Measurements from ENCODE around the gene SNCAIP. TPM values are rescaled to one million over a fixed set of nuclear protein-coding genes. Genes with fewer than 3 reads are reported as not detected.

The SNCAIP gene
- total and polyA plus RNA-seq, 9 of the 15 experiments (the other 6 are each of a cell fraction or from before 2014, with no cell fraction given) = 0.04 TPM; not detected in 8

GRCh38 chr5:122319897-122320296, 7.9 kb downstream of the SNCAIP start:
- no peak for TF ChIP-seq PTBP1 (IDR thresholded peaks at IDR 0.05; ENCODE audit: low read depth, low read length)
- TF ChIP-seq MAFK (IDR thresholded peaks at IDR 0.05; ENCODE audit: low read length) = no peak
- no TSS peak for BruUV-seq (replicated peaks)
- Histone ChIP-seq H3K4me3 (no peak overlapping the region), H3K9me3 (replicated peaks; ENCODE audit: control insufficient read depth, insufficient read depth, low read depth, low read length) (no peaks in the 10 kb centered on the region), H3K4me2 (ENCODE audit: insufficient read depth, low read length) (no peak overlapping the region), H4K20me1 (replicated peaks; ENCODE audit: control insufficient read depth, insufficient read depth, low read length) (no peaks in the 10 kb centered on the region), H3K79me2 (ENCODE audit: control insufficient read depth, insufficient read depth, low read length) (no peaks in the 10 kb centered on the region), H2AFZ (ENCODE audit: low read depth, low read length) (no peak overlapping the region), H3K27ac (ENCODE audit: extremely low read depth, low read depth, low read length) (no peak overlapping the region), H3K9ac (ENCODE audit: insufficient read depth in 1 of 2, low read depth in 2 of 2, low read length in 2 of 2) (no peak overlapping the region), H3K9me1 (ENCODE audit: control insufficient read depth, insufficient read depth, low read length) (no peaks in the 10 kb centered on the region), H3K36me3 (ENCODE audit: control insufficient read depth, insufficient read depth, low read length) (no peaks in the 10 kb centered on the region), H3K4me1 (replicated peaks in 1 of 2; ENCODE audit: control insufficient read depth in 2 of 2, insufficient read depth in 2 of 2, low read length in 2 of 2) (no peaks in the 10 kb centered on the region), H3K27me3 (ENCODE audit: control insufficient read depth in 2 of 2, insufficient read depth in 2 of 2, low read length in 2 of 2) (no peaks in the 10 kb centered on the region)
- no peak for ATAC-seq
- POLR2A ChIA-PET = no interaction called here
- CTCF ChIA-PET (ENCODE audit: low intra/inter-chr PET ratio) = no interaction called here
- WGBS (ENCODE audit: insufficient coverage, low coverage, missing lambda C conversion rate) = 3% methylated on average over 2 of the region's 2 CpGs
- in situ Hi-C loops (cut with MboI) = no loop called here
- intact Hi-C loops (cut with micrococcal nuclease) = no loop called here
- DNase-seq (ENCODE audit: extremely low read depth in 1 of 4, low spot score in 3 of 4) = no peak
- FAIRE-seq = no peak

GRCh38 chr5:122321921-122322320, 9.9 kb downstream of the SNCAIP start:
- ChIA-PET CTCF (ENCODE audit: low intra/inter-chr PET ratio) (no interaction called here), POLR2A (no interaction called here)
- H3K4me2 ChIP-seq (ENCODE audit: insufficient read depth, low read length) = no peak overlapping the region
- H3K9ac ChIP-seq (ENCODE audit: insufficient read depth in 1 of 2, low read depth in 2 of 2, low read length in 2 of 2) = no peak overlapping the region
- FAIRE-seq (no peak), DNase-seq (ENCODE audit: extremely low read depth in 1 of 4, low spot score in 3 of 4) (no peak), ATAC-seq (no peak)
- TF ChIP-seq PHB (CRISPR knock-in tag; IDR thresholded peaks at IDR 0.05) (no peak), ELF4 (CRISPR knock-in tag; IDR thresholded peaks at IDR 0.05) (no peak), HOXB6 (CRISPR knock-in tag; IDR thresholded peaks at IDR 0.05; ENCODE audit: borderline replicate concordance) (no peak), ATF3 (IDR thresholded peaks at IDR 0.05) (no peak), ATF3 (CRISPR knock-in tag; conservative IDR thresholded peaks at IDR 0.05) (no peak), RBM25 (IDR thresholded peaks at IDR 0.05; ENCODE audit: low read depth, low read length, severe bottlenecking) (no peak)
- in situ Hi-C loops (cut with MboI) = no loop called here
- H3K9me3 ChIP-seq (replicated peaks; ENCODE audit: control insufficient read depth, insufficient read depth, low read depth, low read length) = no peaks in the 10 kb centered on the region
- intact Hi-C loops (cut with micrococcal nuclease) = no loop called here
- no peak overlapping the region for H3K27ac ChIP-seq (ENCODE audit: extremely low read depth, low read depth, low read length)
- H3K79me2 ChIP-seq (ENCODE audit: control insufficient read depth, insufficient read depth, low read length) = no peaks in the 10 kb centered on the region
- H3K9me1 ChIP-seq (ENCODE audit: control insufficient read depth, insufficient read depth, low read length) = no peaks in the 10 kb centered on the region
- no peaks in the 10 kb centered on the region for H3K4me1 ChIP-seq (replicated peaks in 1 of 2; ENCODE audit: control insufficient read depth in 2 of 2, insufficient read depth in 2 of 2, low read length in 2 of 2)
- H3K27me3 ChIP-seq (ENCODE audit: control insufficient read depth in 2 of 2, insufficient read depth in 2 of 2, low read length in 2 of 2) = no peaks in the 10 kb centered on the region
- no peaks in the 10 kb centered on the region for H4K20me1 ChIP-seq (replicated peaks; ENCODE audit: control insufficient read depth, insufficient read depth, low read length)
- no TSS peak for BruUV-seq (replicated peaks)
- no peaks in the 10 kb centered on the region for H3K36me3 ChIP-seq (ENCODE audit: control insufficient read depth, insufficient read depth, low read length)
- no peak overlapping the region for H2AFZ ChIP-seq (ENCODE audit: low read depth, low read length)
- H3K4me3 ChIP-seq = no peak overlapping the region
- WGBS (ENCODE audit: insufficient coverage, low coverage, missing lambda C conversion rate) = 4% methylated on average over 2 of the region's 2 CpGs
